NT2/D1 (cell line): ENCODE measurements around the gene SLCO3A1.

Experiments
- YY1 ChIP-seq: IDR thresholded peaks from 2 replicates; pipeline ENCODE4 v1.6.1; 2011; ENCODE audit not compliant: insufficient read length, insufficient read depth
- ZNF274 ChIP-seq: IDR thresholded peaks from 2 replicates; pipeline ENCODE4 v1.6.1; 2011; ENCODE audit warnings: mild to moderate bottlenecking, low read depth, low read length

GRCh38 chr15:92098869-92099268 lies 245.4 kb downstream of the SLCO3A1 start:
- TF ChIP-seq ZNF274 (no peak), YY1 (no peak)
